ENCODE results near the gene RFPL3.

DNA sequence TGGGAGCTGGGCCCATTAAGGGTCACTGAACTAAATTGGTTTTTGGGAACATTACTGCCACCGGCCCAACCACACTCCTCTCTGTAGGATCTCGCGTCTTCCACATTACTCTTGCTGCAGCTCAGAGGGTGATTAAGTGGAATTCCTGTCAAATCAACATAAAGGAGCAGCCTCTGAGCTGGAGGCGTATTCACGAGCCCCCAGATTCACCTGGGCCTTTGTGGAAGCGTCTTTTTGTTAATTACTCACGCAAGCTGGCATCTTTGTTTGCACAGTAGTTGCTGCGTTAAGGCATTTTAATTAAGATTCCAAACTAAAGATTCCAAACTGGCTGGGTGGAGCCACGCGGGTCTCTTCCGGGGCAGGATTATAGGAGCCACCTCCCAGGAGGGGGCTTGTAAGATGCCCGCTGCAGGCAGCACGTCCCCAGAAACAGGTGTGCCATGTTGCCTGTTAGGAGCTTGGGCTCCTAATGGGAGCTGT lies 21.5 kb upstream of the RFPL3 start:
- TF ChIP-seq, protein P1, sequence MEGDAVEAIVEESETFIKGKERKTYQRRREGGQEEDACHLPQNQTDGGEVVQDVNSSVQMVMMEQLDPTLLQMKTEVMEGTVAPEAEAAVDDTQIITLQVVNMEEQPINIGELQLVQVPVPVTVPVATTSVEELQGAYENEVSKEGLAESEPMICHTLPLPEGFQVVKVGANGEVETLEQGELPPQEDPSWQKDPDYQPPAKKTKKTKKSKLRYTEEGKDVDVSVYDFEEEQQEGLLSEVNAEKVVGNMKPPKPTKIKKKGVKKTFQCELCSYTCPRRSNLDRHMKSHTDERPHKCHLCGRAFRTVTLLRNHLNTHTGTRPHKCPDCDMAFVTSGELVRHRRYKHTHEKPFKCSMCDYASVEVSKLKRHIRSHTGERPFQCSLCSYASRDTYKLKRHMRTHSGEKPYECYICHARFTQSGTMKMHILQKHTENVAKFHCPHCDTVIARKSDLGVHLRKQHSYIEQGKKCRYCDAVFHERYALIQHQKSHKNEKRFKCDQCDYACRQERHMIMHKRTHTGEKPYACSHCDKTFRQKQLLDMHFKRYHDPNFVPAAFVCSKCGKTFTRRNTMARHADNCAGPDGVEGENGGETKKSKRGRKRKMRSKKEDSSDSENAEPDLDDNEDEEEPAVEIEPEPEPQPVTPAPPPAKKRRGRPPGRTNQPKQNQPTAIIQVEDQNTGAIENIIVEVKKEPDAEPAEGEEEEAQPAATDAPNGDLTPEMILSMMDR (IDR thresholded peaks at IDR 0.05; ENCODE audit: poor library complexity), result no peak
- TF ChIP-seq EZH2phosphoT487 (IDR thresholded peaks at IDR 0.05; ENCODE audit: low read depth, severe bottlenecking, unreplicated experiment), result no peak
- TF ChIP-seq EZH2 (IDR thresholded peaks at IDR 0.05; ENCODE audit: borderline replicate concordance), result no peak
